Brain pericyte (primary cell): ENCODE measurements around the gene SCAP.

Source experiments
- DNase-seq: peaks from one replicate; pipeline ENCODE4 v3.0.0-alpha.2; 2012; ENCODE audit warnings: low read depth, low spot score

Gene SCAP

GRCh38 chr3:47366833-47367232 lies 108.9 kb downstream of the SCAP start:
- no peak for DNase-seq

- DNase-seq, result no peak
These were observed 110.3 kb downstream of the SCAP start for GRCh38 chr3:47365213-47366153.
